Activated CD8-positive, alpha-beta memory T cell treated with anti-CD3 and anti-CD28 coated beads, Interleukin-2, amount 50 U/mL, for 1 hour (primary cell): ENCODE data around the gene KIF26B.

ENCODE experiments used
- DNase-seq: peaks from one replicate; pipeline ENCODE4 v3.0.0-alpha.2; 2020; ENCODE audit errors: extremely low read depth

The KIF26B gene

DNA sequence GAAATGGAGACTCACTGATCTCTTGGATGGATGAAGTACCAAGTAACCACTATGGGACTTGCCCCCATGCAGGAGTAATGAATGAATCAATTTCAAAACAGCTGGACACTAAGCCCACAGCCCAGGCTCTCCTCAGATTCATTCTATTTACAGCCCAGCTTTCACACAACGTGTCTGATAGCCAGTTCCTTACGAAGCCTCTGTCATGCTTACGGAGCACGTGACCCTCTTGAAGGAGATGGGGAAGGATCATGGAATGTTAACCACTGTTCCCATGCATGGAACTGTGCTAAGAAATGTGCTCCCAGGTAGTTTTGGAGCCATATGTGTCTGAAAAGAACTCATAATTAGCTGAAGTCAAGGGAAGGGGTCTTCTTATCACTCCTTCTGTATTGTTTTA, 124.1 kb downstream of the KIF26B start:
- no peak for DNase-seq

DNA sequence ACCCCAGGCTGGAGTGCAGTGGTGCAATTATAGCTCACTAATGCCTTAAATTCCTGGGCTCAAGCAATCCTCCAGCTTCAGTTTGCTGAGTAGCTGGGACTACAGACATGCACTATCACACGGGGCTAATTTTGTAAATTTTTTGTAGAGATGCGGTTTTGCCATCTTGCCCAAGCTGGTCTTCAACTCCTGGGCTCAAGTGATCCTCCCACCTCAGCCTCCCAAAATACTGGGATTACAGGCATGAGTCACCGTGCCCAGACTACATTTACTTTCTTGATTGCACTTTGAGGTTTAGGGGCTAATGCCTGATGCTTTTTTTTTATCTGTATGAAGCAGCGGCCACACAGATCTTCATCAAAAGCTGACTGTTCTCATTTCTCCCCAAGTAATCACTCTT, 124.6 kb downstream of the KIF26B start:
- no peak for DNase-seq

DNA sequence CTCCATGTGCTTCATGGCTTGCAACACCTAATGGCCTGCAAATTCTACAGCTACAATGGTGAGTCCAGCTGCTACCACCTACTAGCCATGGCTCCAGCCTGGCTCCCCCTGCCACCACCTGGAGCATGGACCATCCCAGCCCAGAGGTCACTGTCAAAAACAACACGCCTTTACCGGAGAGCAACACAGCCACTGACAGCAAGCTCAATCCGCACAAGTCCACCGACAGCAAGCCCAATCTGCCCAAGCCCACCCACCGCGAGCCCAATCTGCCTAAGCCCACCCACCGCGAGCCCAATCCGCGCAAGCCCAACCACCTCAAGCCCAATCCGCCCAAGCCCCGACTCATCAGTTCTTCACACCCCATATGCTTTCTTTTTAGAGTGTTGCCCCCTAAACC, 128.2 kb downstream of the KIF26B start:
- no peak for DNase-seq

- DNase-seq: no peak
These were observed 130.4 kb downstream of the KIF26B start for GRCh38 chr1:245285168-245285567.

GRCh38 chr1:245288796-245289195, 134.0 kb downstream of the KIF26B start:
- no peak for DNase-seq

DNA sequence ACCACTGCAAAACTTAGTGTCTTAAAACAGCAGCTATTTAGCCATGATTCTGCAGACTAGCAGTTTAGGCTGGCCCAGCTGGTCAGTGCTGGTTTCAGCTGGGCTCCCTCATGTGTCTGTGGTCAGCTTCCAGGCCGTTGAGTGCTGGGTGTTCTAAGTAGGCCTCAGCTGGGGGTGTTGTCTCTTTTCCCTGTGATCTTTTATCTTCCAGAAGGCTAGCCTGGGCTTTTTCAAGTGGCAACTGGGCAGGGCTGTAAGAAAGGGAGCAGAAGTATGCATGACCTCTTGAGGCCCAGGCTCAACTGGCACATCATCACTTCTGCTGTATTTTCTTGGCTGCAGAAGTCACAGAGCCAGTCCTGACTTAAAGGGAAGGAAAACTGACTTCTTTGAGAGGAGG, 136.1 kb downstream of the KIF26B start:
- DNase-seq: no peak

- DNase-seq: no peak
These were observed 136.6 kb downstream of the KIF26B start for GRCh38 chr1:245291351-245291750.

- DNase-seq: no peak
These were observed 137.4 kb downstream of the KIF26B start for GRCh38 chr1:245292141-245292540.

GRCh38 chr1:245292553-245292952, 137.8 kb downstream of the KIF26B start:
- DNase-seq: no peak

DNA sequence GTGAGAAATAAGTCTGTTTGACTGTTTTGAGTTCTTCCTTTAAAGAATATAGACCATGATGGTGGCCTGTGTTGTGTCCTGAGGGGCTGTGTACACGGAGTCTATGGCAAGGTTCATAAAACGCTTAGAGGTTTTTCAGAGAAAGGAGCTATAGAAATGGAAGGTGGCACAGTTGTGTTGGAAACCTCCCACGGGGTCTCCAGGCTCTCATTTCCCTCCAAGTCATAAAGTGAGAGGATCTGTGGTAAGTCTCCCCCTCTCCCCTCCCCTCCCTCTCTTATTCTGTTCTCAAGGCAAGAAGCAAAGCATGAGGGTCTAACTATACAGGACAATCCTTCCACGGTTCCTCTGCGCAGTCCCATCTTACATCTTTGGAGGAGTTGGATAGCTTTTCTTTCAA, 139.2 kb downstream of the KIF26B start:
- DNase-seq: no peak

- DNase-seq: no peak
These were observed 144.0 kb downstream of the KIF26B start for GRCh38 chr1:245298781-245299180.

DNA sequence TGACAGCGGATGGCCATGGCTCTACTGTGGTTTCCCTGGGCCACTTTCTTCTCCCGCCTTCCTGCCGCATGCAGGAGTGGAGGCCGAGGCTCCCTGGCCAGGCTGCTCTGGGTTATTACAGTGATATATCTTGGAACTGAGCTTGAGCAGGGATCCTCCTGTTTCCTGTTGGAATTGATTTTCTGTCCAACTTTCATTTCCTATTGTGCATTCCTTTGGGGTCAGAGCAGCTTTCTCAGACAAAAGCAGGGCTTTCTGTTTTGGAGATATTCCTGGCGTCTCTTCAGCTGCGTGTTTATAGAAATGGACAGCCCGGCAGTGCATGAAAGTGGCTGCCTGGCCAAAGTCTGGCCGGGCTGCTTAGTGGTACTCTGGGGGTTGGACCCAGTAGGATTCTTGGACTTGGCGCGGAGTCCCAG, 146.4 kb downstream of the KIF26B start:
- DNase-seq: no peak

GRCh38 chr1:245301921-245302320, 147.1 kb downstream of the KIF26B start:
- no peak for DNase-seq

DNA sequence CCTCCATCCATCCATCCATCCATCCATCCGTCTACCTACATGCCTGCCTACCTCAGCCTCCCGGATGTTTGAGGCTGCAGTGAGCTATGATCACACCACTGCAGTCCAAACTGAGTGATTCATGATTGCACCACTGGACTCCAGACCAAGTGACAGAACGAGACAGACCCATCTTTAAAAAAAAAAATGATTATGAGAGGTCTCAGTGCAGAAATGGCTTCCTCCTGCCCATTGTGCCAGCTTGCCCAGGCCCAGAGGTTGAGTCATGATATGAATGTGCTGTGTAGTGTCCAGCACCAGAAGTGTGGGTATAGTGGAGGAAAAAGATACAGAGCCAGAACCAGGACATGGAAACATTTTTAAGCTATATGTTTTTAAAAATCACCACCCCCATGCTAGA, 149.9 kb downstream of the KIF26B start:
- no peak for DNase-seq

DNA sequence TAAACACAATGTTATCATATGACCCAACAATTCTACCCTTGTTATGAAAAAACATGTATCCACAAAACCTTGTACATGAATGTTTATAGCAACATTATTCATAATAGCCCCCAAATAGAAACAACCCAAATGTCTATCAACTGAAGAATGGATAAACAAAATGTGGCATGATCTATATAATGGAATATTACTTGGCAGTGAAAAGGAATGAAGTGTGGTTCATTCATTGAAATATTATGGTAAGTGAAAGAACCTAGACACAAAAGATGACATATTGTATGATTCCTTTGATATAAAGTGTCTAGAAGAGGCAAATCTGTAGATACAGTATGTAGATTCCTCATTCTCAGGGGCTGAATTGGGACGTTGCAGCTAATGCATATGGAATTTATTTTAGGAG, 151.2 kb downstream of the KIF26B start:
- DNase-seq: no peak

DNA sequence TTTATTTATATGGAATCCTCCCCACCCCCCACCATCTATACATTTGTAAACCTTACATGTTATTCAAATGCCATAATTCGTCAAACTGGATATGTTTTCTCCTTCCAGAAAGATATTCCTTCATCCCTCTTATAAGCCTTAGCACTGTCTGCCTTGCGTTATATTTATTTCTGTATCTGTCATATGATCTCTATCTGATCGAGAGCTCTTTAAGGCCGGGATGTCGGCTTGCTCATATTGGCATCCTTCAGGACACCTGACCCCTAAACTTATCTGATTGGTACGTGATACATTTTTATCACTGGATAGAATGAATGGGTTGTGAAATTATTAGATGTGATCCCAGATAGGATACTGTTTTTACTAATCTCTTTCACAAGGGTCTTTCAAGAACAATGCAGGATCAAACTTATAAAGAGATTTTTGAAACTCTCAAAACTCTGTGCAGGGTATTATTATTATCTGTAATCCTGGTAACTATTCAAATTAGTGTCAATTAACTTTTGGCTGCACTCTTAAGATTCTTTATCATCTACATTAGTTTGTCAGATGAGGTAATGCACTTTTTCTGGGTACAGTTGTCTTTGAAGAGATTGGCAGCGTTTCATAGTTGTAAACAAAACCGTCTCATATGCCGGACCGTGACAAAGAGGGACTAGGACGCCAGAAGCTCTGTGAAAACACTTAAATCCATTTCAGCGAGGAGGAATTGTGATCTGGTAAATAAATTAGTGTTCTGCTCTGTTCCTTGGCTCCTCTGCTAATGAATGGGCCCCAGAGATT, 152.0 kb downstream of the KIF26B start:
- no peak for DNase-seq

- no peak for DNase-seq
These were observed 156.1 kb downstream of the KIF26B start for GRCh38 chr1:245310571-245311531.

DNA sequence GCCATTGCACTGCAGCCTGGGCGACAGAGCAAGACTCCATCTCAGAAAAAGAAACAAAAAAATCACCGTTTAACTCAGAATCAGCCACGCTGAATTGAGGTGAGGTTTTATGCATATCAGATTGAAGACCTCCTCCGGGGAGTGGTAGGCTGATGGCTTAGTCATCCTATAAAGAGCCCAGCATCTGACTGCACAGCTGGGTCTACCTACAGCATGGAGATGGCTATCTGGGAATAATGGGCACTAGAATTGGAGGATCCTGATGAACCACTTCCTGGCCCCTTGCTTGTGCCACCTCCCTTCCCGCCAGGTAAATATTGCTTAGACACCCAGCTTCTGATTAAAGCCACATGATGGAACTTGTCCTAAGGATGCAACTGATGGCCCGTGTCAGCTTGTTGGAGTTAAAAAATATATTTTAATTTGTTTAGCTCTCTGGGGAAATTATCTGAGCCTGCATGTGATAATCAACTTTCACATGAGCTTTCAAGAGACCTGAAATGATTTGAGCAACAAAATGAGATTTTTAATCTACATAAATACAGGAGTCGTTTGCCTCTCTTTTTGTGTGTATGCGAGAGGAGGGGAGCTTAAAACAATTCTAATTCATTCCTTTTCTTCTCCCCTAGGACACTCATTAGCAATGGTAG, 157.2 kb downstream of the KIF26B start:
- DNase-seq: no peak

DNA sequence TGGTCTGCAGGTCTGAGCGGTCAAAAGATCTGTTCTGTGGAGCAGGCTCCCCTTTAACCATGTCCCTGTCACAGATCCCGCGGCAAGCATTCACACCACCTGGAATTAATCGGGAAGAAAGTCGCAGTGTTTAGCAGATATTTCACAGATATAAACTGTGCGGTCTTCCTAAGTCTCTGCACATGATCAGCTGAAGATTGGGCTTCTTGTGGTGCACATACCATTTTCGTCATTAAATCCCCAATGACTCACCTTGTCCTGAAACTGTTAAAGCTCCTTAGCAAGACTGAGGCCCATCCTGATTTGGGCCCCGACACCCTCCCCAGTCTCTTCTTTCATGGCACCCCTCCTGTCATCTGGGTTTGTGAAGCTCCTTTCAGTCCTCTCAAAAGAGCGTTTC, 158.8 kb downstream of the KIF26B start:
- DNase-seq: no peak

DNA sequence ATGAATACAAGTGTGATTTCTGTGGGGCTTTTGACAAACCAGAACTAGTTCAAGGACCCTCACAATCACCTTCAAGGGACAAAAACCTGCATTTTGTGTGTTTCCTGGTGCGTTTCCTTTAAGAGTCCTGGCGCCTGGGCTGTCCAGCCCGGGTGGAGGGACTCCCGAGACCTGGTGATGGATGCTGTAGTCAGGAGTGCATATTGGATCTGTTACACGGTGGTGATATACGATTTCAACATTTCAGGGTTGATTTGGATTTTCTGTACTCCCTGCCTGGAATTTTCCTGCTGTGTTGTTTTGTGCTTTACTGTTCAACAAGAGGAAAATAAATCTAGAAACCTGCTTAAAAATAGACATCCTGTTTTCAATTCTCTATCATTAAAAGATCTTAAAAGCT, 162.0 kb downstream of the KIF26B start:
- DNase-seq: no peak

GRCh38 chr1:245317217-245317616, 162.4 kb downstream of the KIF26B start:
- no peak for DNase-seq

- no peak for DNase-seq
These were observed 164.3 kb downstream of the KIF26B start for GRCh38 chr1:245319094-245319493.
